Measurements from ENCODE around the gene ADGRB3. TPM values are rescaled to one million over a fixed set of nuclear protein-coding genes. Genes with fewer than 3 reads are reported as not detected.
"Not testable (repeated sequence)": the region's sequence is repeated elsewhere in the genome, so short reads cannot be mapped to it uniquely, and the experiment has no call there.

The ADGRB3 gene
- total RNA-seq, 1 donor from 2014 or later: not detected

DNA sequence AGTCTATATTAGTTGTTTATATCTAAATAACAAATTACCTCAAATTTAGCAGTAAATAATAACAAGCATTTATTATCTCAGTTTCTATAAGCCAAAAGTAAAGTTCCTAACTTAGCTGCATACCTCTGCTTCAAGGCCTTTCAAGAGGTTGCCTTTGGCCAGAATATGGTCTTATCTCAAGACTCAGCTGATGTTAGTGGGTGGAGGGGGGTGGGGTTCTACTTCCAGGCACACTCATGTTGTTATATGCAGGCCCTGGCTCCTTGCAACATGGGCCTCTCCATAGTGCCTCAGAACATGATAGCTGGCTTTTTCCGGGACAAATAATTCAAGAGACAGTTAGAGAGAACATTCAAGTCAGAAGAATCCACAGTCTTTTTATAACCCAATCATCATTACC is 266.0 kb downstream of the ADGRB3 start:
- FAIRE-seq: no peak

DNA sequence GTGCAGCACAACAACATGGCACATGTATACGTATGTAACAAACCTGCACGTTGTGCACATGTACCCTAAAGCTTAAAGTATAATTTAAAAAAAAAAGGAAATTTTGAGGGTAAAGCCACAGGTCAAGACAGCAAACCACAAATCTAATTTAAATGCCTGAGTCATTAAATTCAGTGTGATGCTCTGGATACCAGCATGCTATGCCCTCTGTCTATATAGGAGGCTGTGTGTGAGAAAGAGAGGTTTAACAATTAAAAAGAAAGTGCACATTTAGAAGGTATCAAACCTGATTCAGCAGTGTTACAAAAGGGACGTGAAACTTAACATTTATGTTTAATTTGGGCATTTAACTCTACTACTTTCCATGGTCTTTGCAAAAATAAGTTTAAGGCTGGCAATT is 276.3 kb downstream of the ADGRB3 start:
- no peak for DNase-seq (ENCODE audit: low read depth)
- no peak for FAIRE-seq

More for the DNA sequence above, 266.0 kb downstream of the ADGRB3 start:
- Histone ChIP-seq H3K27me3 (ENCODE audit: control insufficient read depth, insufficient read depth, low read length) (no peaks in the 10 kb centered on the region), H3K36me3 (ENCODE audit: control insufficient read depth, insufficient read depth, low read length) (no peaks in the 10 kb centered on the region), H3K4me3 (ENCODE audit: low read depth, low read length) (no peak overlapping the region)
- DNase-seq (ENCODE audit: low read depth): no peak
- TF ChIP-seq, protein P1, sequence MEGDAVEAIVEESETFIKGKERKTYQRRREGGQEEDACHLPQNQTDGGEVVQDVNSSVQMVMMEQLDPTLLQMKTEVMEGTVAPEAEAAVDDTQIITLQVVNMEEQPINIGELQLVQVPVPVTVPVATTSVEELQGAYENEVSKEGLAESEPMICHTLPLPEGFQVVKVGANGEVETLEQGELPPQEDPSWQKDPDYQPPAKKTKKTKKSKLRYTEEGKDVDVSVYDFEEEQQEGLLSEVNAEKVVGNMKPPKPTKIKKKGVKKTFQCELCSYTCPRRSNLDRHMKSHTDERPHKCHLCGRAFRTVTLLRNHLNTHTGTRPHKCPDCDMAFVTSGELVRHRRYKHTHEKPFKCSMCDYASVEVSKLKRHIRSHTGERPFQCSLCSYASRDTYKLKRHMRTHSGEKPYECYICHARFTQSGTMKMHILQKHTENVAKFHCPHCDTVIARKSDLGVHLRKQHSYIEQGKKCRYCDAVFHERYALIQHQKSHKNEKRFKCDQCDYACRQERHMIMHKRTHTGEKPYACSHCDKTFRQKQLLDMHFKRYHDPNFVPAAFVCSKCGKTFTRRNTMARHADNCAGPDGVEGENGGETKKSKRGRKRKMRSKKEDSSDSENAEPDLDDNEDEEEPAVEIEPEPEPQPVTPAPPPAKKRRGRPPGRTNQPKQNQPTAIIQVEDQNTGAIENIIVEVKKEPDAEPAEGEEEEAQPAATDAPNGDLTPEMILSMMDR (IDR thresholded peaks at IDR 0.05; ENCODE audit: insufficient read depth, low read length, severe bottlenecking): no peak

DNA sequence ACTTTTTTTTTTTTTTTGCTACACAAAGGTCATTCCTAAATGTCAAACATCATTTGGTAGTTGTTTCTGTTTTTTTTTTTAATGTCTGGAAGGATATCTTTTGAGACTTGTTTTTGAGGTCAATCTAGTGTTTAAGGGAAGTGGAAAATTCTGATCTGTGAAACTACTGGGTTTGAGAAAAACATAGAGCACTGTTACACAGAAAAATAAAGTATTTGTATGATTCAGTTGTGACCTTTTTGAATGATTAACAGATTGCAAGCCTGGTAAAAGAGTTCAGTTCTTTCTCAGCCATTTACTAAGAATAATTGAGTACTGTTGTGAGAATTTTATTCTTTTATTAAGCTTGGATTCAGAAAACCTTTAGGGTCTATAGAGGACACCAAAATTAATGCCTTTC is 276.7 kb downstream of the ADGRB3 start:
- Histone ChIP-seq H3K4me3 (ENCODE audit: low read depth, low read length) (no peak overlapping the region), H3K36me3 (ENCODE audit: control insufficient read depth, insufficient read depth, low read length) (no peaks in the 10 kb centered on the region), H3K27me3 (ENCODE audit: control insufficient read depth, insufficient read depth, low read length) (no peaks in the 10 kb centered on the region)
- no peak for FAIRE-seq
- DNase-seq (ENCODE audit: low read depth): no peak
- TF ChIP-seq, protein P1 (IDR thresholded peaks at IDR 0.05; ENCODE audit: insufficient read depth, low read length, severe bottlenecking): no peak

More for the DNA sequence above, 276.3 kb downstream of the ADGRB3 start:
- TF ChIP-seq, protein P1 (IDR thresholded peaks at IDR 0.05; ENCODE audit: insufficient read depth, low read length, severe bottlenecking): no peak
- Histone ChIP-seq H3K36me3 (ENCODE audit: control insufficient read depth, insufficient read depth, low read length) (no peaks in the 10 kb centered on the region), H3K4me3 (ENCODE audit: low read depth, low read length) (no peak overlapping the region), H3K27me3 (ENCODE audit: control insufficient read depth, insufficient read depth, low read length) (no peaks in the 10 kb centered on the region)

DNA sequence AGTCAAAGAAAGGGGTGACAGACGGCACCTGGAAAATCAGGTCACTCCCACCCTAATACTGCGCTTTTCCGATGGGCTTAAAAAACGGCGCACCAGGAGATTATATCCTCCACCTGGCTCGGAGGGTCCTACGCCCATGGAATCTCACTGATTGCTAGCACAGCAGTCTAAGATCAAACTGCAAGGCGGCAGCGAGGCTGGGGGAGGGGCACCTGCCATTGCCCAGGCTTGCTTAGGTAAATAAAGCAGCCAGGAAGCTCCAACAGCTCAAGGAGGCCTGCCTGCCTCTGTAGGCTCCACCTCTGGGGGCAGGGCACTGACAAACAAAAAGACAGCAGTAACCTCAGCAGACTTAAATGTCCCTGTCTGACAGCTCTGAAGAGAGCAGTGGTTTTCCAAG is 277.7 kb downstream of the ADGRB3 start:
- H3K4me3 ChIP-seq (ENCODE audit: low read depth, low read length); H3K36me3 ChIP-seq (ENCODE audit: control insufficient read depth, insufficient read depth, low read length); FAIRE-seq; DNase-seq (ENCODE audit: low read depth); H3K27me3 ChIP-seq (ENCODE audit: control insufficient read depth, insufficient read depth, low read length): not testable (repeated sequence)

DNA sequence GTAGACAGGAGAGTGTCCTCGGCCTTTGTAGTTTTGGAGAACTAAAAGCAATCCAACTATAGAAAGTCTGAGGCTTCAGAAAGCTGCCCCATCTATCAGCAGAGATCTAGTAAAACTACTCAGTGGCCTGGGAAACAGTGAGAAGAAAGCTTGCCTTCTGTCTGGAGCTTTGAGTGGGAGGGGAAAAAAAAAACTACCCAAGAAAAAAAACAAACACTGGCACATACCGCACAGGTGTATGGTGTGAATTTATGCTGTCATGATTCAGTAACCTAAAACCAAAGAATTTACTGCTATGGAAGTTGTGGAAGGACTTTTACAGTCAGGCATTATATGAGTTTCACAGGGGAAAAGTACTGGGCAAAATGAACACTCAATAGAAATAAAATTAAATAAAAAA is 280.5 kb downstream of the ADGRB3 start:
- TF ChIP-seq, protein P1 (IDR thresholded peaks at IDR 0.05; ENCODE audit: insufficient read depth, low read length, severe bottlenecking): no peak
- H3K4me3 ChIP-seq (ENCODE audit: low read depth, low read length): no peak overlapping the region
- FAIRE-seq: no peak
- no peak for DNase-seq (ENCODE audit: low read depth)
- no peaks in the 10 kb centered on the region for H3K27me3 ChIP-seq (ENCODE audit: control insufficient read depth, insufficient read depth, low read length)
- H3K36me3 ChIP-seq (ENCODE audit: control insufficient read depth, insufficient read depth, low read length): no peaks in the 10 kb centered on the region

DNA sequence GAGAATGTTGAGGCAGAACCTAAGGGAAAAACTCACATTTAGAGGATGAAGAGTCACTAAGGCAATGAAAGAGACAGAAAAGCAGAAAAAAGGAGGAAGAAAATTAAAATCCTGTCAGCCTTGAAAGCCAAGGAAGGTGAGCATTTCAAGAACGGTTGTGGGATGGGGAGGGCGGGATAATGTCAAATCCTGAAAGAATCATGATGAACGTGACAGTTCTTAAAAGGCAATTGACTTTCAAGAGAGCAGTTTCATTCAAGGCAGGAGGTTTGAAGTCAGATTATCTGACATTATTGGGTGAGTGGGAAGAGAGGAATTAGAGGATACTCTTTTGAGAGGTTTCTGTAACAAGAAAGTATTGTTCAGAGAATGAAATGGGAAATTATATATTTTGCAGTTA is 284.5 kb downstream of the ADGRB3 start:
- no peaks in the 10 kb centered on the region for H3K27me3 ChIP-seq (ENCODE audit: control insufficient read depth, insufficient read depth, low read length)
- FAIRE-seq (no peak), DNase-seq (ENCODE audit: low read depth) (no peak)
- H3K36me3 ChIP-seq (ENCODE audit: control insufficient read depth, insufficient read depth, low read length): no peaks in the 10 kb centered on the region
- no peak overlapping the region for H3K4me3 ChIP-seq (ENCODE audit: low read depth, low read length)
- TF ChIP-seq, protein P1 (IDR thresholded peaks at IDR 0.05; ENCODE audit: insufficient read depth, low read length, severe bottlenecking): no peak

All from bronchial epithelial cell (primary cell).